Activated CD4-positive, alpha-beta T cell treated with anti-CD3 and anti-CD28 coated beads for 1 hour (primary cell): ENCODE measurements around the gene GLCCI1.

Experiments used
- DNase-seq: peaks from one replicate; pipeline ENCODE4 v3.0.0-alpha.2; 2020

GLCCI1 gene

GRCh38 chr7:8105449-8106095 is 137.0 kb downstream of the GLCCI1 start:
- DNase-seq: no peak

DNA sequence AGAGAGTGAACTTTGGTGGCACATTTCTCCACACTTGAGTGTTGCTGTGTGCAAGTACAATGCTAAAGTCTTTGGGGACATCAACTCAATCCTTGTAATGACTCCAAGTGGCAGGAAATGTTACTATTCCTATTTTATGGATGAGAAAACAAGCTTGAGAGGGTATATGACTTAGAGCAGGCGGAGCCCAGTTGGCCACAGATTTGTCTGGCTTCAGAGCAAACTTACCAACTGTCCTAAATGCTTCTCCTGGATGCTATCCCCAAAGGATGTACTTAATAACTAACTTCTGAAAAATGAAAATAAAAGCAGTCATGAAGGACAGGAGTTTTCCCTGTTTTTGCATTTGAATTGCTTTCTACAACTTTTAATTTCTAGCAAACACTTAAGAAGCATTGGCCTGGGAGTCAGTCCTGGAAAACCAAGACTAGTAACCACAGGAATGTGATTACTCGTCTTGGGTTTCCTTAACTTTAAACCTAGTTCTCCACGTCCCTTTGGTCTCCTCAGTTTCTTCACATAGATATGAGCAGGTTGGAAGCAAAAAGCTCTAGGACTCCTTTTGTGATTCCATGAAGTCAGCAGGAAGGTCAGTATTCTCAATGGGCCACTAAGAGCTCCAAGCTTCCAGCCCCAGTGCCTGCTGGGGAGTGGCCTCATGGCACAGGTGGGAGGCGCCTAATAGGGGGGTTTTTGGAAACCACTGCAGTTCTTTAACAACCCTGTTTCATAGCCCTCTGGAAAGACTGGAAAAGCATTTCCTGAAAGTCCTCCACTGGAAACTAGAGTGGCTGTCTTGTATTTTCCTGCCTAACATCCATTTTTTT is 140.8 kb downstream of the GLCCI1 start:
- no peak for DNase-seq

DNA sequence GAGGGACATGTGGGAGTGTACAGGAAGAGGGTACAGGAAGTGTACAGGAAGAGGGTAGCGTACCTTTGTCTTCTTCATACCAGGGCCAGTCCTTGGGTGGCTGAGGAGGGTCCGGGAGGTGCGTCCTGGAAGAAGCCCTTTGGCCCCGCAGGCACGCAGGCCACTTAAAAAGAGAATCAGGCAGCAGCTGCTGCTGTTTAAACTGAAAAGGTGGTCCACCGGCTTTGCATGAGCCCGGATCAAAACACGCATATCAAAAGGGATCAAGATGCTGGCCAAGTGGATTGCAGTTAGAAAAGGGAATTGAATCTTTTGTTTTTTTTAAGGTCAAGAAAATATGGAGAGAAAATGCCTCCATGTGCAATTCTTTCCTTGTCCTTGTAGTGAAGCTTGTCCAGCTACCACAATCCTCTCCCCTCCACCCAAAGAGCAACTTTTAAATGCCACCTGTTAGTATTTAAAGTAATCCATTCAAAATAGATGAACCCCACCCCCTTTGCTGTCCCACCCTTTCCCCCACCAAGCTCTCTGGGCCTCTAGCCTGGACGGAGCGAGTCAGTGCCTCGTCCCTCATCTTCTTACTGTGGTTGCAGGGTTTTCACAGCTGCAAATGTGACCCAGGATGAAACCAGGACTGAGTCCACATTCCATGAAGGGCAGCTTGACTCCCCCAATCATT is 142.8 kb downstream of the GLCCI1 start:
- DNase-seq: no peak

DNA sequence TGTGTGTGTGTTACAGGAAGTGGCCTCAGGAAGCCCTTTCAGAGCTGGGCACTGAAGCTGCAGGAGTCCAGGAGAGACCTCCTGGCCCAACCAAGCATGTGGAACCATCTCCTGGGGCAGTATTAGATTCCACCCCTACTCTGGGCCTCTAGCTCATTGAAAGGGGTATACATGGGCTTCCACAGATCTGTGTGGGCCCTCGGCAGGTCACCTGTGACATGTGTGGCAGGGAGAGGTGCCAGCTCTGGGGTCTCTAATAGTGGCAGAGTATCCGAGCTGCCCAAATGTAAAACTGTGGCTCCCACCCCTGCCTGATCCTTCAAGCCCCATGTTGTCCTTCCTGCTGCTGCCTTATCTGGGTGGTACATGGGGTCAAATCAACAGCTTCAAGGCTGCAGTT is 144.1 kb downstream of the GLCCI1 start:
- no peak for DNase-seq

DNA sequence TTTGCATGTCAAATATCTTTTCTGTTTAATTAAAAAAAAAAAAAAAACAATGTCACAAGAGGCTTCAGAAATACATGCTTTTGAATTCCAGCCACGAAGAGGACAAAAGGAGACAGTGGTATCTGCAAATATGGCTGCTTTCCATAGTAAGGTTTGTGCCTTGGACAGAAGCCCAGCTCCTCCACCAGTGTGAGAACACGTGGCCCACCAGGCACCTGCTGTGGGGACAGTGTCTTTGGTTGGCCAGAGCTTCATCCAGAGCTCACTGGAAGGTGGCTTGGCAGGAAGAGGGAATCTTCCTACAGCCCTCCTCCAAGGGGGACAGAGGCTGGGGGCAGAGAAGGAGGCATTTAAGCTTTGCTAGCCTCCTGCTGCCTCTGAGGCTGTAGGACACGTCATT is 144.6 kb downstream of the GLCCI1 start:
- DNase-seq: no peak

DNA sequence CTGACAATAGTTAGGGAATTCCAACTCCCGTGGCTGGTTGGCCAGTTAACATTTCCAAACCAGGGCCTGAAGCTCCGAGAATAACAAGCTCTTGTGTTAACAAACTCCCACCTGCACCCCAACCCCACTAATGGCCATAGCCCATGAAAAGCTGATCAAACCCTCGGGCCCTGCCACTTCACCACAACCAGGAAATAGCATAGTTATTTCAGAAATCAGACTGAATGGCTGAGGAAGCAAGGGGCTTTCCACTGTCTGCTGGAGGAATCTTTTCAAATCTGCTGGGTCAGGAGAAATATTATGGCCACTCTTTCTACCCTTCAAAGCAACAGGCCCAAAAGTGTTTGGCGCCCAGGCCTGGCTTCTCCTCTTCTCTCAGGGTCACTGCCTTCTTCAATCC is 145.6 kb downstream of the GLCCI1 start:
- DNase-seq: no peak

GRCh38 chr7:8115547-8116402 is 147.2 kb downstream of the GLCCI1 start:
- no peak for DNase-seq

DNA sequence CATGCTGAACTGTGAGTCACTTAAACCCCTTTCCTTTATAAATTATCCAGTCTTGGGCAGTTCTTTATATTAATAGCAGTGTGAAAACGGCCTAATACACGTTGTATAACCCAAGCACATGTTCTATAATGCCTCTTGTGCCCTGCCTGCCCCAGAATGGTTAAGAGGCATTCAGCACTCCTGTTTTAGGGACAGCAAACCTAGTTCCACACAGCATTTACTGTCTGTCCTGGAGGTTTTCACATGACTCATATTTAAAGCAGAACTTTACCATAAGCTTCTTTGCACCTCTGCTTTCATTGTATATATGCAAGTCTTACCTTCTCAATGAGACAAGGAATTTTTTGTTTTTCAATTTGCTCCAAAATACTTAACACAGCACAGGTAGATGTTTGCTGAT is 148.6 kb downstream of the GLCCI1 start:
- no peak for DNase-seq

GRCh38 chr7:8119262-8119661 is 150.7 kb downstream of the GLCCI1 start:
- no peak for DNase-seq

GRCh38 chr7:8120390-8121058 is 151.9 kb downstream of the GLCCI1 start:
- no peak for DNase-seq

DNA sequence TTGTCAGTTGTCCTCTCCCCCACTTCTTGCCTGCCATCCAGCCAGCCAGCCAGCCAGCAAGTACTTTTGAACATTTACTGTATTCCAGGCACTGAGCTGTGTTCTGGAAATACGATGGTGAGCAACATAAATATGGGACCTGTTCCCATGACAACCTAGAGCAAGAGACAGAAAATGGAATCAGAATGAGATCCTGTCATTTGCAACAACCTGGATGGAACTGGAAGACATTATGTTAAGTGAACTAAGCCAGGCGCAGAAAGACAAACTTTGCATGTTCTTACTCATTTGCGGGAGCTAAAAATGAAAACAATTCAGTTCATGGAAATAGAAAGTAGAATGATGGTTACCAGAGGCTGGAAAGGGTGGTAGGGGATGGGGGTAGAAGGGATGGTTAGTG is 152.6 kb downstream of the GLCCI1 start:
- DNase-seq: no peak

GRCh38 chr7:8125680-8126444 is 157.3 kb downstream of the GLCCI1 start:
- DNase-seq: peak; percentile 58

- DNase-seq: no peak
Measured at GRCh38 chr7:8126601-8127167, 158.1 kb downstream of the GLCCI1 start.

DNA sequence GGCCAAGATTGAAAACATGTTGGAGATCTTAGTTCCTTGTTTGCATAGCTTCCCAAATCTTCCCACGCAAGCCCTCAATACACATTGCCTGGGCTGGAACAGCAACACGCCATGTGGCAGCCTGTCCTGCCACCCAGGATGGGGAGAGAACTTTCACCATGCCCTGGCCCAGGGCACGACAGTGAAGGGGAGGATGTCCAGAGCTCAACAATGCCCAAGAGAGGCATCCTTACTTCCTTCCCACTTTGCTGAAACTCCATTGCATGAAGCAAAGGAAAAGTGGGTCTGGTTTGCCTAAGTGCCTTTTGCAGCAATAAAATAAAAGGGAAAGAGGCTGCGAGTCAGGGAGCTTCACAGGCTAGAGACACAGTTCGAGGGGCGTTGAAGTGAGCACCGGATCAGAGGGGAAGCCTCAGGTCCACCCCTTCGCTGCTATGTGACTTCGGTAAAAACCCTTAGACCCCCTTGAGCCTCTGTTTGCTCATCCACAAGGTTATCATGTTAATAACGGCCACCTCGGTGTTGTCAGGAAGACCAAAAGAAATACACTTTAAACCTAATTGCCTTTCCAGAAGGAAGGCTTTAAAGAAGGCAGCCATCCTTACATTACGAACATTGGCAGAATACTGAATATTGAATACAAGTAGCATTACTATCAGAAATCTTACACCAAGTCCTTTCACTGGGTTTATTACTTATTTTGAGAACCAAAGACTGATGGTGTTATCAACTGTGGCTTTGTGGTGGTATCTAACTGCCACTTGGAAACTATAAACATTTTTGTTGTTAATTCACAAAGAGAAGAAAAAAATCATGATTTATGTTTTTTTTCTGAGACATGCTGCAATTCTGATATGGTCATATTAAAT is 160.1 kb downstream of the GLCCI1 start:
- DNase-seq: no peak

- no peak for DNase-seq
Measured at GRCh38 chr7:8129318-8129659, 160.7 kb downstream of the GLCCI1 start.

GRCh38 chr7:8130663-8131062 is 162.1 kb downstream of the GLCCI1 start:
- DNase-seq: no peak

GRCh38 chr7:8131694-8132605 is 163.4 kb downstream of the GLCCI1 start:
- no peak for DNase-seq

- DNase-seq: no peak
Measured at GRCh38 chr7:8133188-8133848, 164.7 kb downstream of the GLCCI1 start.
